Adrenal gland (tissue), 5 donors: Measurements from ENCODE around the gene CACNG5.

Experiments used
- POLR2A ChIP-seq, 2 donors: fragments of 450-650 bp; IDR thresholded peaks; one replicate each; pipeline ENCODE4 v1.6.1; 2017; ENCODE audit warnings: antibody characterized with exemption in 2 of 2, mild to moderate bottlenecking in 2 of 2, moderate library complexity in 1 of 2
- TF ChIP-seq, protein P1 (sequence below), 6 experiments: fragments of 450-650 bp in 4 of 6; fragments of 200-600 bp in 2 of 6; sonication (generic) in 1 of 6; IDR thresholded peaks; 1 replicate in 5 of 6; 2 replicates in 1 of 6; pipeline versions ENCODE4 v1.5.1 to v1.8.0; 2016 to 2021; ENCODE audit warnings: antibody characterized with exemption in 6 of 6, mild to moderate bottlenecking in 2 of 6, moderate library complexity in 1 of 6
- donor health status: DM: no; HTN: no; CAD: no.

DNA sequence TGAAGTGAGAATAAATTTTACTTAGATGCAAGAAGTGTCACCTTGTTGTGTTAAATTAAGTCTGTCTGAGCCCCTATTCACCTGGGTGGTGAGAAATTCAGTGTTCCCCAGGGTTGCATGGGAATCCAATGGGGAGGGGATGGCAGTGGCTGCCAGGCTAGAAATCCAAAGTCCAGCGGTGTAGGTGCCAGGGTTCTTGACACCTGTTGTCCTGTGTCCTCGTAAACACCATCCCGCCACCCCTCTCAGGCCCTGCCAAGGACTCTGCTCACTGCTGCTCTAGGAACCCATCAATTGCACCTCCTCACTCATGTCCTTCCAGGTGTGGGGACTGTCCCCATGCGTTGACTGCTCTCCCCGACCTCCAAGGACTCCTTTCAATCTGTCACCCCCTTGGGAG lies 58.9 kb downstream of the CACNG5 start:
- TF ChIP-seq, protein P1, sequence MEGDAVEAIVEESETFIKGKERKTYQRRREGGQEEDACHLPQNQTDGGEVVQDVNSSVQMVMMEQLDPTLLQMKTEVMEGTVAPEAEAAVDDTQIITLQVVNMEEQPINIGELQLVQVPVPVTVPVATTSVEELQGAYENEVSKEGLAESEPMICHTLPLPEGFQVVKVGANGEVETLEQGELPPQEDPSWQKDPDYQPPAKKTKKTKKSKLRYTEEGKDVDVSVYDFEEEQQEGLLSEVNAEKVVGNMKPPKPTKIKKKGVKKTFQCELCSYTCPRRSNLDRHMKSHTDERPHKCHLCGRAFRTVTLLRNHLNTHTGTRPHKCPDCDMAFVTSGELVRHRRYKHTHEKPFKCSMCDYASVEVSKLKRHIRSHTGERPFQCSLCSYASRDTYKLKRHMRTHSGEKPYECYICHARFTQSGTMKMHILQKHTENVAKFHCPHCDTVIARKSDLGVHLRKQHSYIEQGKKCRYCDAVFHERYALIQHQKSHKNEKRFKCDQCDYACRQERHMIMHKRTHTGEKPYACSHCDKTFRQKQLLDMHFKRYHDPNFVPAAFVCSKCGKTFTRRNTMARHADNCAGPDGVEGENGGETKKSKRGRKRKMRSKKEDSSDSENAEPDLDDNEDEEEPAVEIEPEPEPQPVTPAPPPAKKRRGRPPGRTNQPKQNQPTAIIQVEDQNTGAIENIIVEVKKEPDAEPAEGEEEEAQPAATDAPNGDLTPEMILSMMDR (IDR thresholded peaks at IDR 0.05): no peak
- no peak for TF ChIP-seq POLR2A (IDR thresholded peaks at IDR 0.05)
